Suprapubic skin (tissue), 4 donors: ENCODE measurements around the gene NME7.

Experiments
- EP300 ChIP-seq: sonication (generic); formaldehyde crosslinking; IDR thresholded peaks from one replicate; pipeline ENCODE4 v1.6.1; 2017; ENCODE audit warnings: antibody characterized with exemption
- POLR2A ChIP-seq, 2 donors: fragments of 450-650 bp; IDR thresholded peaks; one replicate each; pipeline ENCODE4 v1.6.1; 2017; ENCODE audit warnings: antibody characterized with exemption in 2 of 2, mild to moderate bottlenecking in 2 of 2, moderate library complexity in 2 of 2
- POLR2AphosphoS5 ChIP-seq, 3 donors: sonication (generic); formaldehyde crosslinking; IDR thresholded peaks; one replicate each; pipeline ENCODE4 v1.6.1; 2017; ENCODE audit warnings: antibody characterized with exemption in 3 of 3
- TF ChIP-seq, protein P1 (sequence below), 2 donors: fragments of 200-600 bp in 1 of 2; fragments of 450-650 bp in 1 of 2; sonication (generic) in 1 of 2; IDR thresholded peaks; one replicate each; pipeline ENCODE4 v1.5.1; 2016 to 2019; ENCODE audit warnings: antibody characterized with exemption in 2 of 2, mild to moderate bottlenecking in 1 of 2, moderate library complexity in 1 of 2

DNA sequence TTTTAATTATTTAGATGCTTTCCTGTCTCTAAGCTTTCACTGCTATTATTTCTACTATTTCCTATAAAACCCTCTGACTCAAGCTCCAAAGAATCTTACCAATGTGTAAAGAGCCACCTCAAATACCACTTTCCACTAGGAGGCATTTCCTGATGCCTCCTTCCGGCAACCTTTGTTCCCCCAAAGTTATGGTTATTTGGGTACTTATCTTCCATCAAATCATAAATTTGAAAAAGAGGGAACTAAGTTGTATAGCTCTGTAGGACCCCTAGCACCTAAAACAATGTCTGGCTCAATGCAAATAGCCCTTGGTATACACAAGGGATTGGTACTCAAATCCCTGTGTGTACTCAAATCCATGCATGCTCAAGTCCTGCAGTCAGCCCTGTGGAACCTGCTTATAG, 79.6 kb downstream of the NME7 start:
- no peak for TF ChIP-seq POLR2A (IDR thresholded peaks at IDR 0.05)
- TF ChIP-seq, protein P1, sequence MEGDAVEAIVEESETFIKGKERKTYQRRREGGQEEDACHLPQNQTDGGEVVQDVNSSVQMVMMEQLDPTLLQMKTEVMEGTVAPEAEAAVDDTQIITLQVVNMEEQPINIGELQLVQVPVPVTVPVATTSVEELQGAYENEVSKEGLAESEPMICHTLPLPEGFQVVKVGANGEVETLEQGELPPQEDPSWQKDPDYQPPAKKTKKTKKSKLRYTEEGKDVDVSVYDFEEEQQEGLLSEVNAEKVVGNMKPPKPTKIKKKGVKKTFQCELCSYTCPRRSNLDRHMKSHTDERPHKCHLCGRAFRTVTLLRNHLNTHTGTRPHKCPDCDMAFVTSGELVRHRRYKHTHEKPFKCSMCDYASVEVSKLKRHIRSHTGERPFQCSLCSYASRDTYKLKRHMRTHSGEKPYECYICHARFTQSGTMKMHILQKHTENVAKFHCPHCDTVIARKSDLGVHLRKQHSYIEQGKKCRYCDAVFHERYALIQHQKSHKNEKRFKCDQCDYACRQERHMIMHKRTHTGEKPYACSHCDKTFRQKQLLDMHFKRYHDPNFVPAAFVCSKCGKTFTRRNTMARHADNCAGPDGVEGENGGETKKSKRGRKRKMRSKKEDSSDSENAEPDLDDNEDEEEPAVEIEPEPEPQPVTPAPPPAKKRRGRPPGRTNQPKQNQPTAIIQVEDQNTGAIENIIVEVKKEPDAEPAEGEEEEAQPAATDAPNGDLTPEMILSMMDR (IDR thresholded peaks at IDR 0.05), result no peak
- TF ChIP-seq POLR2AphosphoS5 (IDR thresholded peaks at IDR 0.05), result no peak
- TF ChIP-seq EP300, result no peak
